HepG2 (cell line): ENCODE data around the gene HS3ST1. TPM values are rescaled to one million over a fixed set of nuclear protein-coding genes. Genes with fewer than 3 reads are reported as not detected.

ENCODE experiments used
- ATAC-seq: fragments of 200-7000 bp; cut with Tn5 transposase; 3 replicates; pipeline ENCODE4 v1.9.1; 2020; ENCODE audit warnings: mild to moderate bottlenecking, moderate library complexity
- BruUV-seq: library from RNA; stranded (reverse); fragments of 400-500 nt; replicated peaks from 2 replicates; lab custom pipeline; 2021; lab: Mats Ljungman, UMichigan
- CTCF ChIA-PET: fragments of 300-600 bp; formaldehyde crosslinking; extraction: SDS; loops from one replicate; lab custom pipeline; 2021; ENCODE audit warnings: low total read pairs, inconsistent platforms, low intra/inter-chr PET ratio; lab: Yijun Ruan, JAX
- POLR2A ChIA-PET: fragments of 350-600 bp; sonication (Branson Sonifier 250); formaldehyde crosslinking; loops from one replicate; lab custom pipeline; 2020; ENCODE audit warnings: antibody characterized with exemption, inconsistent platforms; lab: Yijun Ruan, JAX
- DNase-seq: peaks from one replicate; pipeline ENCODE4 v3.0.0-alpha.2; 2015; ENCODE audit warnings: low spot score
- FAIRE-seq: peaks from 3 replicates; lab custom pipeline; 2011; peaks lifted over from hg19 to GRCh38; lab: Jason Lieb, UNC
- H2AFZ ChIP-seq: one replicate; pipeline ENCODE4 v1.6.1; 2011; ENCODE audit warnings: low read length, inconsistent platforms
- H3K27ac ChIP-seq: fragments of 300-600 bp; 3 replicates; pipeline ENCODE4 v1.8.0; 2011; ENCODE audit warnings: mixed run types, mild to moderate bottlenecking, mixed read lengths, low read length, inconsistent platforms; ENCODE audit not compliant: insufficient read depth; ENCODE audit errors: extremely low read length
- H3K27me3 ChIP-seq, 2 experiments: fragments of 200-600 bp in 1 of 2; 2 replicates in 1 of 2; 3 replicates in 1 of 2; pipeline versions ENCODE4 v1.6.0 to v1.8.0; 2011; ENCODE audit warnings: low read length in 2 of 2, mild to moderate bottlenecking in 2 of 2, moderate library complexity in 2 of 2, inconsistent platforms in 1 of 2; ENCODE audit not compliant: insufficient read depth in 2 of 2, control insufficient read depth in 1 of 2
- H3K36me3 ChIP-seq, 2 experiments: fragments of 200-600 bp in 1 of 2; replicated peaks in 1 of 2; 2 replicates in 1 of 2; 3 replicates in 1 of 2; pipeline versions ENCODE4 v1.5.1 to v1.8.0; 2011; ENCODE audit warnings: low read length in 2 of 2, inconsistent platforms in 1 of 2; ENCODE audit not compliant: insufficient read depth in 2 of 2, control insufficient read depth in 1 of 2
- H3K4me1 ChIP-seq: 2 replicates; pipeline ENCODE4 v1.5.1; 2012; ENCODE audit warnings: low read length, inconsistent platforms; ENCODE audit not compliant: insufficient read depth
- H3K4me2 ChIP-seq: 2 replicates; pipeline ENCODE4 v1.6.0; 2011; ENCODE audit warnings: low read depth, low read length, inconsistent platforms
- H3K4me3 ChIP-seq, 3 experiments: fragments of 200-600 bp in 1 of 3; sonication (generic), shearing (Covaris generic) in 1 of 3; replicated peaks in 1 of 3; 2 replicates each; pipeline ENCODE4 v1.5.1; 2011 to 2016; ENCODE audit warnings: low read length in 3 of 3, inconsistent platforms in 2 of 3, low read depth in 2 of 3, mild to moderate bottlenecking in 2 of 3, control low read depth in 1 of 3, mixed read lengths in 1 of 3; ENCODE audit not compliant: insufficient read depth in 1 of 3
- H3K79me2 ChIP-seq: one replicate; pipeline ENCODE4 v1.6.1; 2011; ENCODE audit warnings: low read length, inconsistent platforms; ENCODE audit not compliant: insufficient read depth
- H3K9ac ChIP-seq: 2 replicates; pipeline ENCODE4 v1.6.0; 2011; ENCODE audit warnings: mild to moderate bottlenecking, low read depth, low read length, inconsistent platforms; ENCODE audit not compliant: insufficient read depth
- H3K9me3 ChIP-seq: 2 replicates; pipeline ENCODE4 v1.5.1; 2012; ENCODE audit warnings: mild to moderate bottlenecking, low read length
- H4K20me1 ChIP-seq: 2 replicates; pipeline ENCODE4 v1.6.0; 2011; ENCODE audit warnings: inconsistent platforms, mild to moderate bottlenecking, low read length, moderate library complexity; ENCODE audit not compliant: insufficient read depth
- AGO1 ChIP-seq: fragments of 200-400 bp; formaldehyde crosslinking; IDR thresholded peaks from 2 replicates; pipeline ENCODE4 v1.6.1; 2017; ENCODE audit warnings: mild to moderate bottlenecking, low read depth, low read length, moderate library complexity; ENCODE audit not compliant: poor library complexity, severe bottlenecking
- BORCS8-MEF2B ChIP-seq: sonication (generic); formaldehyde crosslinking; IDR thresholded peaks from 2 replicates; pipeline ENCODE4 v1.8.0; 2022; ENCODE audit warnings: mild to moderate bottlenecking, missing genetic modification reagents
- HHEX ChIP-seq: IDR thresholded peaks from 2 replicates; pipeline ENCODE4 v1.6.1; 2016; ENCODE audit warnings: control low read depth
- HOXA9 ChIP-seq: sonication (generic); formaldehyde crosslinking; IDR thresholded peaks from 2 replicates; pipeline ENCODE4 v1.8.1; 2022; ENCODE audit warnings: missing genetic modification reagents, mild to moderate bottlenecking, moderate library complexity, borderline replicate concordance
- MAF1 ChIP-seq: sonication (generic); formaldehyde crosslinking; IDR thresholded peaks from 2 replicates; pipeline ENCODE4 v1.5.0; 2020; ENCODE audit warnings: missing genetic modification reagents, borderline replicate concordance
- NFRKB ChIP-seq: fragments of 450-650 bp; IDR thresholded peaks from 2 replicates; pipeline ENCODE4 v1.6.1; 2017
- REL ChIP-seq: sonication (generic); formaldehyde crosslinking; conservative IDR thresholded peaks from 2 replicates; pipeline ENCODE4 v1.8.0; 2022; ENCODE audit warnings: mild to moderate bottlenecking, missing genetic modification reagents, moderate library complexity
- SKI ChIP-seq: fragments of 450-650 bp; IDR thresholded peaks from one replicate; pipeline ENCODE4 v1.6.1; 2018; ENCODE audit warnings: mild to moderate bottlenecking; ENCODE audit not compliant: partially characterized antibody
- SOX6 ChIP-seq, 2 experiments: fragments of 450-650 bp in 1 of 2; sonication (generic) in 1 of 2; formaldehyde crosslinking in 1 of 2; IDR thresholded peaks; 2 replicates each; pipeline versions ENCODE4 v1.4.0 to v1.6.1; 2017 to 2020; ENCODE audit warnings: antibody characterized with exemption in 1 of 2, mild to moderate bottlenecking in 1 of 2, missing genetic modification reagents in 1 of 2
- SYNCRIP ChIP-seq: fragments of 200-400 bp; formaldehyde crosslinking; IDR thresholded peaks from 2 replicates; pipeline ENCODE4 v1.6.1; 2018; ENCODE audit warnings: mild to moderate bottlenecking, low read depth, low read length; ENCODE audit not compliant: insufficient read depth
- YEATS4 ChIP-seq: sonication (generic); formaldehyde crosslinking; IDR thresholded peaks from 2 replicates; pipeline ENCODE4 v1.4.0; 2020; ENCODE audit warnings: missing genetic modification reagents, borderline replicate concordance
- ZEB1 ChIP-seq: IDR thresholded peaks from 2 replicates; pipeline ENCODE4 v1.6.1; 2012; ENCODE audit warnings: mild to moderate bottlenecking, low read depth, inconsistent platforms; ENCODE audit not compliant: insufficient replicate concordance
- ZMAT5 ChIP-seq: sonication (generic); formaldehyde crosslinking; IDR thresholded peaks from 2 replicates; pipeline ENCODE4 v1.5.0; 2020; ENCODE audit warnings: mild to moderate bottlenecking, low read depth, missing genetic modification reagents, borderline replicate concordance
- ZNF329 ChIP-seq: sonication (generic); formaldehyde crosslinking; IDR thresholded peaks from 2 replicates; pipeline ENCODE4 v1.9.0; 2021; ENCODE audit warnings: low read depth, mild to moderate bottlenecking, missing genetic modification reagents
- ZNF367 ChIP-seq: sonication (generic); formaldehyde crosslinking; IDR thresholded peaks from 2 replicates; pipeline ENCODE4 v1.4.0; 2020; ENCODE audit warnings: missing genetic modification reagents, borderline replicate concordance
- ZNF468 ChIP-seq: sonication (generic); formaldehyde crosslinking; IDR thresholded peaks from 2 replicates; pipeline ENCODE4 v1.8.0; 2022; ENCODE audit warnings: mild to moderate bottlenecking, moderate library complexity, missing genetic modification reagents
- ZNF598 ChIP-seq: sonication (generic); formaldehyde crosslinking; IDR thresholded peaks from 2 replicates; pipeline ENCODE4 v1.5.1; 2020; ENCODE audit warnings: mild to moderate bottlenecking, missing genetic modification reagents, borderline replicate concordance
- WGBS: methylation state at CpG from one replicate; pipeline ENCODE4 v1.1.6; 2017; ENCODE audit warnings: low lambda C conversion rate; 5-methylcytosine and 5-hydroxymethylcytosine counted together
- in situ Hi-C: cut with HindIII; loops from 2 replicates; pipeline ENCODE4 v1.10.0; 2017; ENCODE audit warnings: low pct_unique_long_range_greater_than_20kb; ENCODE audit not compliant: extremely low pct_ligation_motif_present
- intact Hi-C: fragments of 100-400 bp; cut with micrococcal nuclease; formaldehyde crosslinking; loops from one replicate; pipeline ENCODE4 v1.10.0; 2022; ENCODE audit not compliant: unreplicated experiment
- polyA plus RNA-seq, 8 experiments: library from polyadenylated mRNA; depleted of rRNA in 3 of 8; stranded (reverse) in 7 of 8; unstranded in 1 of 8; fragments of >200 nt; fragmentation: Illumina TruSeq in 4 of 8; extraction: Trizol in 4 of 8; gene quantifications; 2 replicates each; pipeline versions ENCODE4 v1.2.1 to v1.2.3, GENCODE V29; 2011 to 2016; ENCODE audit warnings: low read depth in 4 of 8, missing spikeins in 1 of 8, mixed read lengths in 1 of 8; ENCODE audit not compliant: insufficient read depth in 1 of 8
- total RNA-seq, 5 experiments: library from RNA; depleted of rRNA; stranded (reverse); fragments of >200 nt; fragmentation: Illumina TruSeq; extraction: Trizol; gene quantifications; 2 replicates each; pipeline ENCODE4 v1.2.3, GENCODE V29; 2016; ENCODE audit warnings: low read depth in 1 of 5
- TF ChIP-seq, protein P1 (sequence below): IDR thresholded peaks from 2 replicates; pipeline ENCODE4 v1.6.1; 2016; ENCODE audit warnings: low read depth, control low read depth
- TF ChIP-seq, protein P2 (sequence below): sonication (generic); formaldehyde crosslinking; IDR thresholded peaks from 2 replicates; pipeline ENCODE4 v1.4.0; 2020; ENCODE audit warnings: missing genetic modification reagents, borderline replicate concordance

The HS3ST1 gene
- total and polyA plus RNA-seq, 2 of the 13 experiments (the other 11 are each of a cell fraction or from before 2014, with no cell fraction given): not detected

GRCh38 chr4:11397146-11397545 lies 31.5 kb downstream of the HS3ST1 start:
- POLR2A ChIA-PET: no interaction called here

GRCh38 chr4:11393551-11393950 lies 35.1 kb downstream of the HS3ST1 start:
- DNase-seq (no peak), FAIRE-seq (no peak), ATAC-seq (no peak)
- intact Hi-C loops: no loop called here
- H3K4me3 ChIP-seq: no peak overlapping the region
- WGBS: 5% methylated on average over 2 of the region's 2 CpGs
- H3K9ac ChIP-seq: no peak overlapping the region
- H3K79me2 ChIP-seq: no peaks in the 10 kb centered on the region
- H2AFZ ChIP-seq: no peak overlapping the region
- H3K27ac ChIP-seq: no peak overlapping the region
- in situ Hi-C loops: no loop called here
- H3K9me3 ChIP-seq: peaks cover 3% of the 10 kb centered on the region; the same call in 1 of the 2 replicates
- ChIA-PET CTCF (no interaction called here), POLR2A (no interaction called here)
- no peaks in the 10 kb centered on the region for H4K20me1 ChIP-seq
- H3K36me3 ChIP-seq: no peaks in the 10 kb centered on the region
- H3K4me2 ChIP-seq: no peak overlapping the region
- H3K4me1 ChIP-seq: no peaks in the 10 kb centered on the region
- no peaks in the 10 kb centered on the region for H3K27me3 ChIP-seq
- no TSS peak for BruUV-seq
- TF ChIP-seq ZNF329 (CRISPR knock-in tag) (no peak), SKI (no peak), YEATS4 (no peak), HHEX (no peak), ZMAT5 (CRISPR knock-in tag) (no peak), ZNF598 (no peak), MAF1 (CRISPR knock-in tag) (no peak), AGO1 (no peak), REL (CRISPR knock-in tag) (no peak)
- TF ChIP-seq, protein P1, sequence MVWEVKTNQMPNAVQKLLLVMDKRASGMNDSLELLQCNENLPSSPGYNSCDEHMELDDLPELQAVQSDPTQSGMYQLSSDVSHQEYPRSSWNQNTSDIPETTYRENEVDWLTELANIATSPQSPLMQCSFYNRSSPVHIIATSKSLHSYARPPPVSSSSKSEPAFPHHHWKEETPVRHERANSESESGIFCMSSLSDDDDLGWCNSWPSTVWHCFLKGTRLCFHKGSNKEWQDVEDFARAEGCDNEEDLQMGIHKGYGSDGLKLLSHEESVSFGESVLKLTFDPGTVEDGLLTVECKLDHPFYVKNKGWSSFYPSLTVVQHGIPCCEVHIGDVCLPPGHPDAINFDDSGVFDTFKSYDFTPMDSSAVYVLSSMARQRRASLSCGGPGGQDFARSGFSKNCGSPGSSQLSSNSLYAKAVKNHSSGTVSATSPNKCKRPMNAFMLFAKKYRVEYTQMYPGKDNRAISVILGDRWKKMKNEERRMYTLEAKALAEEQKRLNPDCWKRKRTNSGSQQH (CRISPR knock-in tag): no peak

More at GRCh38 chr4:11397146-11397545, 31.5 kb downstream of the HS3ST1 start:
- BruUV-seq: no TSS peak
- no peak for FAIRE-seq
- 0% methylated on average over 1 of the region's 1 CpG for WGBS
- ATAC-seq: no peak
- TF ChIP-seq NFRKB (no peak), SOX6 (IDR thresholded peaks at IDR 0.05) (no peak), SOX6 (CRISPR knock-in tag; IDR thresholded peaks at IDR 0.05) (no peak), ZNF367 (CRISPR knock-in tag) (no peak), ZNF468 (no peak), SYNCRIP (no peak), BORCS8-MEF2B (CRISPR knock-in tag) (no peak), HOXA9 (CRISPR knock-in tag) (no peak), ZEB1 (no peak)
- TF ChIP-seq, protein P2, sequence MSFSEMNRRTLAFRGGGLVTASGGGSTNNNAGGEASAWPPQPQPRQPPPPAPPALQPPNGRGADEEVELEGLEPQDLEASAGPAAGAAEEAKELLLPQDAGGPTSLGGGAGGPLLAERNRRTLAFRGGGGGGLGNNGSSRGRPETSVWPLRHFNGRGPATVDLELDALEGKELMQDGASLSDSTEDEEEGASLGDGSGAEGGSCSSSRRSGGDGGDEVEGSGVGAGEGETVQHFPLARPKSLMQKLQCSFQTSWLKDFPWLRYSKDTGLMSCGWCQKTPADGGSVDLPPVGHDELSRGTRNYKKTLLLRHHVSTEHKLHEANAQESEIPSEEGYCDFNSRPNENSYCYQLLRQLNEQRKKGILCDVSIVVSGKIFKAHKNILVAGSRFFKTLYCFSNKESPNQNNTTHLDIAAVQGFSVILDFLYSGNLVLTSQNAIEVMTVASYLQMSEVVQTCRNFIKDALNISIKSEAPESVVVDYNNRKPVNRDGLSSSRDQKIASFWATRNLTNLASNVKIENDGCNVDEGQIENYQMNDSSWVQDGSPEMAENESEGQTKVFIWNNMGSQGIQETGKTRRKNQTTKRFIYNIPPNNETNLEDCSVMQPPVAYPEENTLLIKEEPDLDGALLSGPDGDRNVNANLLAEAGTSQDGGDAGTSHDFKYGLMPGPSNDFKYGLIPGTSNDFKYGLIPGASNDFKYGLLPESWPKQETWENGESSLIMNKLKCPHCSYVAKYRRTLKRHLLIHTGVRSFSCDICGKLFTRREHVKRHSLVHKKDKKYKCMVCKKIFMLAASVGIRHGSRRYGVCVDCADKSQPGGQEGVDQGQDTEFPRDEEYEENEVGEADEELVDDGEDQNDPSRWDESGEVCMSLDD (CRISPR knock-in tag): no peak
- Histone ChIP-seq H4K20me1 (no peaks in the 10 kb centered on the region), H2AFZ (no peak overlapping the region), H3K4me2 (no peak overlapping the region), H3K27me3 (no peaks in the 10 kb centered on the region), H3K36me3 (no peaks in the 10 kb centered on the region), H3K79me2 (no peaks in the 10 kb centered on the region), H3K4me1 (no peaks in the 10 kb centered on the region), H3K27ac (no peak overlapping the region), H3K4me3 (no peak overlapping the region), H3K9me3 (no peaks in the 10 kb centered on the region; the same call in 1 of the 2 replicates), H3K9ac (no peak overlapping the region)
- intact Hi-C loops: no loop called here
- DNase-seq: no peak
- CTCF ChIA-PET: no interaction called here
- in situ Hi-C loops: no loop called here
